ENCODE data around the gene MRPS18C. TPM values are rescaled to one million over a fixed set of nuclear protein-coding genes. Genes with fewer than 3 reads are reported as not detected.

The MRPS18C gene
- polyA plus RNA-seq, 2 of the 4 experiments (the other 2 are of a cell fraction): 67.4 to 132 TPM

GRCh38 chr4:83438719-83439118, 17.1 kb upstream of the MRPS18C start:
- FAIRE-seq: no peak
- no peak overlapping the region for H3K4me3 ChIP-seq
- H3K4me2 ChIP-seq: no peak overlapping the region
- POLR2A ChIA-PET: no interaction called here
- H3K27ac ChIP-seq: no peak overlapping the region
- H3K4me1 ChIP-seq: no peaks in the 10 kb centered on the region
- CTCF ChIA-PET: no interaction called here
- no peak for DNase-seq (ENCODE audit: low read depth in 1 of 2, low spot score in 1 of 2)
- ATAC-seq: no peak
- no peaks in the 10 kb centered on the region for H3K9me3 ChIP-seq
- TF ChIP-seq HEYL (CRISPR knock-in tag; IDR thresholded peaks at IDR 0.05): no peak

GRCh38 chr4:83440148-83440814, 15.6 kb upstream of the MRPS18C start:
- WGBS (ENCODE audit: missing lambda C conversion rate): 78% methylated on average over 1 of the region's 1 CpG
- DNase-seq (ENCODE audit: low read depth in 1 of 2, low spot score in 1 of 2) (no peak), ATAC-seq (no peak), FAIRE-seq (no peak)
- Histone ChIP-seq H3K4me2 (no peak overlapping the region), H3K9me3 (no peaks in the 10 kb centered on the region), H3K27ac (no peak overlapping the region), H3K4me3 (no peak overlapping the region), H3K4me1 (no peaks in the 10 kb centered on the region)
- ChIA-PET CTCF (interaction anchor here (1.3 kb wide), 1 partner anchor 15 kb away, joined by 3 read pairs; no protein-coding TSS in a partner anchor), POLR2A (no interaction called here)
- TF ChIP-seq NPAS2 (CRISPR knock-in tag; IDR thresholded peaks at IDR 0.05; ENCODE audit: borderline replicate concordance) (no peak), ZC3H11A (IDR thresholded peaks at IDR 0.05) (no peak), FOXS1 (CRISPR knock-in tag; IDR thresholded peaks at IDR 0.05) (no peak), PHF8 (IDR thresholded peaks at IDR 0.05; ENCODE audit: borderline replicate concordance, low read depth) (no peak), EHF (CRISPR knock-in tag; IDR thresholded peaks at IDR 0.05) (no peak), CBX2 (IDR thresholded peaks at IDR 0.05; ENCODE audit: borderline replicate concordance, low read depth) (no peak), MAZ (IDR thresholded peaks at IDR 0.05; ENCODE audit: borderline replicate concordance, low read depth, low read length) (no peak), FOSB (CRISPR knock-in tag; IDR thresholded peaks at IDR 0.05) (no peak), BHLHE40 (IDR thresholded peaks at IDR 0.05; ENCODE audit: low read depth, low read length) (no peak), JUNB (IDR thresholded peaks at IDR 0.05) (no peak), NFE2L2 (conservative IDR thresholded peaks at IDR 0.05; ENCODE audit: low read length) (no peak), HMGXB4 (CRISPR knock-in tag; IDR thresholded peaks at IDR 0.05; ENCODE audit: borderline replicate concordance) (no peak), HEYL (CRISPR knock-in tag; IDR thresholded peaks at IDR 0.05) (no peak), SMC3 (IDR thresholded peaks at IDR 0.05) (no peak), JUN (IDR thresholded peaks at IDR 0.05) (no peak)

- ATAC-seq (no peak), FAIRE-seq (no peak), DNase-seq (ENCODE audit: low read depth in 1 of 2, low spot score in 1 of 2) (no peak)
- H3K4me3 ChIP-seq: no peak overlapping the region
- no peak overlapping the region for H3K4me2 ChIP-seq
- WGBS (ENCODE audit: missing lambda C conversion rate): 74% methylated on average over 3 of the region's 3 CpGs
- ChIA-PET CTCF (interaction anchor here (1.3 to 2.1 kb wide), 2 partner anchors 11 to 16 kb away, joined by 3 to 5 read pairs; no protein-coding TSS in a partner anchor), POLR2A (no interaction called here)
- TF ChIP-seq MYC (IDR thresholded peaks at IDR 0.05; ENCODE audit: borderline replicate concordance, low read length): no peak
- TF ChIP-seq POLR2A (IDR thresholded peaks at IDR 0.05; ENCODE audit: low read length): no peak
- TF ChIP-seq HES2 (IDR thresholded peaks at IDR 0.05): no peak
- TF ChIP-seq FOXS1 (CRISPR knock-in tag; IDR thresholded peaks at IDR 0.05): no peak
- no peak for TF ChIP-seq E2F6 (IDR thresholded peaks at IDR 0.05; ENCODE audit: borderline replicate concordance, low read depth)
- no peak for TF ChIP-seq SREBF2 (IDR thresholded peaks at IDR 0.05)
- no peak for TF ChIP-seq RCOR1 (IDR thresholded peaks at IDR 0.05; ENCODE audit: low read depth, low read length)
- TF ChIP-seq HOXB13 (CRISPR knock-in tag; IDR thresholded peaks at IDR 0.05; ENCODE audit: low read depth): no peak
- no peak for TF ChIP-seq USF2 (IDR thresholded peaks at IDR 0.05)
- TF ChIP-seq RFX5 (IDR thresholded peaks at IDR 0.05): no peak
- TF ChIP-seq KDM1A (IDR thresholded peaks at IDR 0.05; ENCODE audit: low read depth): no peak
- TF ChIP-seq FOSL2 (IDR thresholded peaks at IDR 0.05): no peak
- no peak for TF ChIP-seq FOSL2 (CRISPR knock-in tag; IDR thresholded peaks at IDR 0.05)
- TF ChIP-seq POLR2AphosphoS2 (conservative IDR thresholded peaks at IDR 0.05; ENCODE audit: low read length): no peak
- no peak for TF ChIP-seq GATA3 (IDR thresholded peaks at IDR 0.05; ENCODE audit: borderline replicate concordance)
- no peak for TF ChIP-seq TFCP2L1 (CRISPR knock-in tag; IDR thresholded peaks at IDR 0.05)
- no peak for TF ChIP-seq ESRRA (IDR thresholded peaks at IDR 0.05; ENCODE audit: borderline replicate concordance, low read length)
- TF ChIP-seq HDAC2 (IDR thresholded peaks at IDR 0.05): no peak
- H3K4me1 ChIP-seq: no peaks in the 10 kb centered on the region
- no peak overlapping the region for H3K27ac ChIP-seq
- H3K9me3 ChIP-seq: no peaks in the 10 kb centered on the region
Observed at GRCh38 chr4:83440899-83441298, 15.0 kb upstream of the MRPS18C start.
